Suprapubic skin (tissue), 3 donors: ENCODE results near the gene CDK4.

Source experiments
- CTCF ChIP-seq, 2 donors: fragments of 200-600 bp in 1 of 2; fragments of 450-650 bp in 1 of 2; sonication (generic) in 1 of 2; IDR thresholded peaks; one replicate each; pipeline ENCODE4 v1.5.1; 2016 to 2019; ENCODE audit warnings: antibody characterized with exemption in 2 of 2, mild to moderate bottlenecking in 1 of 2, moderate library complexity in 1 of 2
- POLR2A ChIP-seq, 2 donors: fragments of 450-650 bp; IDR thresholded peaks; one replicate each; pipeline ENCODE4 v1.6.1; 2017; ENCODE audit warnings: antibody characterized with exemption in 2 of 2, mild to moderate bottlenecking in 2 of 2, moderate library complexity in 2 of 2

- TF ChIP-seq CTCF (IDR thresholded peaks at IDR 0.05) (no peak), POLR2A (IDR thresholded peaks at IDR 0.05) (no peak)
These were observed 39.4 kb downstream of the CDK4 start for GRCh38 chr12:57712701-57713100.
